ENCODE measurements around the gene PLIN5. TPM values are rescaled to one million over a fixed set of nuclear protein-coding genes. Genes with fewer than 3 reads are reported as not detected.
A peak's percentile ranks its signal among the peaks of the same experiment; 100 is the strongest.

Gene PLIN5
- total RNA-seq, 1 experiment from 2014 or later, result 3.9 TPM

DNA sequence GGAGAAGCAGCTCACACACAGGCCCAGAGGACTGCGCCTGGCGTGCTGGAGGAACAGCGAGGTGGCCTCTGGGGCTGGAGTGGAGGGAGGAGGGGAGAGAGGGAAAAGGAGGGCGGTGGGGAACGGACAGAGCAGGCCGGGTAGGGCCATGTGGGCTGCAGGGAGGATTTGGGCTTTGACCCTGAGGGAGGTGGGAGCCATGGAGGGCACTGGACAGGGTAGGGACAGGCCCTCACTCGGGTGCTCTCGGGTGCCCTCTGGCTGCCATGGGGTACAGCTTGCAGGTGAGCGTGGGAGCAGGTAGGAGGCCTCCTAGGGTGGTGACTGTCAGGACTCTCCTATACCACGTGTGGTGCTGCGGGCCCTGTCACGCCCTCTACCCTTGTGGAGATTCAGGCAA is 39.6 kb downstream of the PLIN5 start:
- H4K8ac ChIP-seq (replicated peaks; ENCODE audit: insufficient read length, low read depth, low read length), result no peak overlapping the region
- H3K23ac ChIP-seq (ENCODE audit: insufficient read length, low read depth, low read length), result no peak overlapping the region
- no peak overlapping the region for H3K27ac ChIP-seq (ENCODE audit: insufficient read length, low read depth, low read length)
- no peak overlapping the region for H4K91ac ChIP-seq (ENCODE audit: insufficient read length, low read depth, low read length)
- no peak overlapping the region for H2BK5ac ChIP-seq (ENCODE audit: insufficient read length, low read length)
- H2BK120ac ChIP-seq (ENCODE audit: low read depth, low read length, poor library complexity, severe bottlenecking), result no peak overlapping the region
- no peak overlapping the region for H3K18ac ChIP-seq (ENCODE audit: insufficient read length, low read depth, low read length)
- TF ChIP-seq, protein P1, sequence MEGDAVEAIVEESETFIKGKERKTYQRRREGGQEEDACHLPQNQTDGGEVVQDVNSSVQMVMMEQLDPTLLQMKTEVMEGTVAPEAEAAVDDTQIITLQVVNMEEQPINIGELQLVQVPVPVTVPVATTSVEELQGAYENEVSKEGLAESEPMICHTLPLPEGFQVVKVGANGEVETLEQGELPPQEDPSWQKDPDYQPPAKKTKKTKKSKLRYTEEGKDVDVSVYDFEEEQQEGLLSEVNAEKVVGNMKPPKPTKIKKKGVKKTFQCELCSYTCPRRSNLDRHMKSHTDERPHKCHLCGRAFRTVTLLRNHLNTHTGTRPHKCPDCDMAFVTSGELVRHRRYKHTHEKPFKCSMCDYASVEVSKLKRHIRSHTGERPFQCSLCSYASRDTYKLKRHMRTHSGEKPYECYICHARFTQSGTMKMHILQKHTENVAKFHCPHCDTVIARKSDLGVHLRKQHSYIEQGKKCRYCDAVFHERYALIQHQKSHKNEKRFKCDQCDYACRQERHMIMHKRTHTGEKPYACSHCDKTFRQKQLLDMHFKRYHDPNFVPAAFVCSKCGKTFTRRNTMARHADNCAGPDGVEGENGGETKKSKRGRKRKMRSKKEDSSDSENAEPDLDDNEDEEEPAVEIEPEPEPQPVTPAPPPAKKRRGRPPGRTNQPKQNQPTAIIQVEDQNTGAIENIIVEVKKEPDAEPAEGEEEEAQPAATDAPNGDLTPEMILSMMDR (conservative IDR thresholded peaks at IDR 0.05), result peak; percentile 47
- H3K9me3 Mint-ChIP-seq, result no peaks in the 10 kb centered on the region
- no peak overlapping the region for H2AFZ ChIP-seq (ENCODE audit: low read length)
- H3K14ac ChIP-seq (ENCODE audit: insufficient read depth, low read length), result no peak overlapping the region
- H2BK15ac ChIP-seq (ENCODE audit: low read depth, low read length), result no peak overlapping the region
- H3K79me2 ChIP-seq (ENCODE audit: insufficient read depth, low read length), result no peaks in the 10 kb centered on the region
- no peaks in the 10 kb centered on the region for H3K4me1 ChIP-seq (ENCODE audit: insufficient read depth, low read length)
- no peak overlapping the region for H3K27ac Mint-ChIP-seq
- no peaks in the 10 kb centered on the region for H3K27me3 Mint-ChIP-seq (ENCODE audit: low read depth)
- H3K56ac ChIP-seq (ENCODE audit: insufficient read length, low read depth, low read length), result no peak overlapping the region
- no peak overlapping the region for H3K9ac ChIP-seq (ENCODE audit: extremely low read depth, insufficient read length, low read length)
- H3T11ph ChIP-seq (ENCODE audit: low read length), result no peak overlapping the region
- H3K27me3 ChIP-seq (ENCODE audit: insufficient read depth, low read length), result no peaks in the 10 kb centered on the region
- H3K36me3 Mint-ChIP-seq (ENCODE audit: insufficient read depth in 1 of 3, low read depth in 3 of 3), result peaks cover 18 to 46% (median 41%) of the 10 kb centered on the region in 3 experiments; a peak in 6 of 7 replicates
- peaks cover 3% of the 10 kb centered on the region for H4K20me1 ChIP-seq (ENCODE audit: control insufficient read depth, insufficient read depth, insufficient read length)
- H3K4me3 Mint-ChIP-seq, result no peak overlapping the region
- H4K5ac ChIP-seq (ENCODE audit: insufficient read length, low read depth, low read length), result no peak overlapping the region
- H3K9me3 ChIP-seq (ENCODE audit: control insufficient read depth, low read depth, low read length), result no peaks in the 10 kb centered on the region
- H3K4me1 Mint-ChIP-seq, result no peaks in the 10 kb centered on the region
- H3K79me1 ChIP-seq (ENCODE audit: insufficient read depth, low read depth, low read length, poor library complexity, severe bottlenecking), result no peaks in the 10 kb centered on the region
- WGBS (ENCODE audit: extremely low coverage, insufficient read length, low lambda C conversion rate), result no CpG with 5 or more reads among the region's 12 CpGs
- peak; percentile 65 for DNase-seq
- no peak overlapping the region for H2BK12ac ChIP-seq (ENCODE audit: insufficient read length, low read depth, low read length)
- no peak overlapping the region for H3K4me2 ChIP-seq (ENCODE audit: insufficient read depth, insufficient read length, low read length)
- no peak overlapping the region for H2BK20ac ChIP-seq (ENCODE audit: low read depth, low read length, poor library complexity, severe bottlenecking)
- H3K4ac ChIP-seq (ENCODE audit: low read depth, low read length), result no peak overlapping the region
- H2AK5ac ChIP-seq (ENCODE audit: insufficient read length, low read length), result no peak overlapping the region
- no peaks in the 10 kb centered on the region for H3K23me2 ChIP-seq (ENCODE audit: insufficient read length, low read depth, low read length, poor library complexity, severe bottlenecking)
